HG02884 (cell line): ENCODE measurements around the gene OMD.

ENCODE experiments used
- ATAC-seq: cut with Tn5 transposase; IDR thresholded peaks from one replicate; pipeline ENCODE4 v1.9.1; 2021; ENCODE audit warnings: mild to moderate bottlenecking, moderate library complexity; ENCODE audit not compliant: unreplicated experiment

The OMD gene

GRCh38 chr9:92373167-92373566 lies 51.1 kb downstream of the OMD start:
- no peak for ATAC-seq

GRCh38 chr9:92369075-92369474 lies 55.2 kb downstream of the OMD start:
- ATAC-seq: no peak
